Left cardiac atrium (tissue), 4 donors: ENCODE data around the gene WNT4. TPM values are rescaled to one million over a fixed set of nuclear protein-coding genes. Genes with fewer than 3 reads are reported as not detected.
A peak's percentile ranks its signal among the peaks of the same experiment; 100 is the strongest.
"Not testable (repeated sequence)": the region's sequence is repeated elsewhere in the genome, so short reads cannot be mapped to it uniquely, and the experiment has no call there.

Experiments used
- ATAC-seq, 2 donors: fragments of 200-7000 bp; cut with Tn5 transposase; one replicate each; pipeline ENCODE4 v1.9.1; 2020; ENCODE audit warnings: mild to moderate bottlenecking in 2 of 2, moderate library complexity in 2 of 2
- DNase-seq: peaks from one replicate; pipeline ENCODE4 v3.0.0-alpha.2; 2020
- intact Hi-C, 2 donors: fragments of 100-400 bp; cut with DNase I; formaldehyde crosslinking; loops; one replicate each; pipeline versions ENCODE4 v1.14.1 to v1.15.1; 2022 to 2023
- total RNA-seq, 2 donors: library from RNA; stranded (reverse); fragmentation: NEBNext Ultra II Directional; extraction: Animal tissue kit (Norgen Biotek cat#: 25700); gene quantifications; one replicate each; pipeline ENCODE4 v1.2.1, GENCODE V29; 2021
- donor health status: DM: no; HTN: yes; CAD: no.
- donor health status: DM: no; HTN: yes; CAD: no; lungs with severe emphysema.
- donor health status: DM: yes; HTN: yes; CAD: no.
- donor health status: Dilated cardiomyopathy.

WNT4 gene
- total RNA-seq, 2 donors from 2014 or later, result 0.18 TPM; not detected in 1

- DNase-seq, result no peak
- no peak for ATAC-seq
- intact Hi-C loops, result no loop called here
Observed at GRCh38 chr1:22096036-22096435, 46.9 kb downstream of the WNT4 start.

- intact Hi-C loops, result no loop called here
- no peak for DNase-seq
- no peak for ATAC-seq
Observed at GRCh38 chr1:22093513-22093912, 49.4 kb downstream of the WNT4 start.

GRCh38 chr1:22092026-22092768 is 50.7 kb downstream of the WNT4 start:
- intact Hi-C loops, DNase-seq: not testable (repeated sequence)
- peak in 1 of 2 donors; percentile 18 for ATAC-seq

GRCh38 chr1:22090867-22091266 is 52.0 kb downstream of the WNT4 start:
- ATAC-seq, result no peak
- DNase-seq, result no peak
- intact Hi-C loops, result no loop called here

GRCh38 chr1:22089787-22090186 is 53.1 kb downstream of the WNT4 start:
- intact Hi-C loops, result no loop called here
- DNase-seq (no peak), ATAC-seq (no peak)

- DNase-seq (no peak), ATAC-seq (no peak)
- intact Hi-C loops, result no loop called here
Observed at GRCh38 chr1:22089134-22089571, 53.7 kb downstream of the WNT4 start.

- DNase-seq (no peak), ATAC-seq (no peak)
- intact Hi-C loops, result no loop called here
Observed at GRCh38 chr1:22088331-22088730, 54.6 kb downstream of the WNT4 start.

GRCh38 chr1:22080191-22080590 is 62.7 kb downstream of the WNT4 start:
- intact Hi-C loops, result no loop called here
- DNase-seq, result no peak
- no peak for ATAC-seq

GRCh38 chr1:22078133-22078532 is 64.8 kb downstream of the WNT4 start:
- no peak for ATAC-seq
- DNase-seq, result no peak

GRCh38 chr1:22077728-22078127 is 65.2 kb downstream of the WNT4 start:
- DNase-seq, result no peak
- peak in 1 of 2 donors; percentile 24 for ATAC-seq
- intact Hi-C loops, result no loop called here

More at GRCh38 chr1:22078133-22078532, 64.8 kb downstream of the WNT4 start:
- intact Hi-C loops, result no loop called here

GRCh38 chr1:22076346-22076745 is 66.6 kb downstream of the WNT4 start:
- intact Hi-C loops, result no loop called here
- ATAC-seq (no peak), DNase-seq (no peak)

- intact Hi-C loops, result no loop called here
- ATAC-seq (peak in 1 of 2 donors; percentile 12), DNase-seq (no peak)
Observed at GRCh38 chr1:22075718-22076117, 67.2 kb downstream of the WNT4 start.

GRCh38 chr1:22074803-22075202 is 68.1 kb downstream of the WNT4 start:
- intact Hi-C loops, result no loop called here
- no peak for ATAC-seq
- no peak for DNase-seq

- intact Hi-C loops, result no loop called here
- DNase-seq, result no peak
- no peak for ATAC-seq
Observed at GRCh38 chr1:22071511-22071910, 71.4 kb downstream of the WNT4 start.

Other genes starting within 250 kb of the WNT4 start
- gene HSPG2, start 205.8 kb downstream of the WNT4 start, total RNA-seq, result 100 to 1,000 TPM; 307 to 608 TPM
- gene CELA3B, start 166.1 kb downstream of the WNT4 start, total RNA-seq, result not detected
- gene CELA3A, start 141.4 kb downstream of the WNT4 start, total RNA-seq, result not detected
- 100 to 1,000 TPM; 149 to 170 TPM for gene CDC42, start 90.4 kb downstream of the WNT4 start, total RNA-seq